Right lobe of liver (tissue), 4 donors: ENCODE results near the gene AFAP1.

Experiments used
- CTCF ChIP-seq, 4 donors: fragments of 200-600 bp in 3 of 4; fragments of 450-650 bp in 1 of 4; IDR thresholded peaks; one replicate each; pipeline versions ENCODE4 v1.5.1 to v1.8.0; 2016 to 2022; ENCODE audit warnings: antibody characterized with exemption in 4 of 4, mild to moderate bottlenecking in 2 of 4
- POLR2A ChIP-seq: fragments of 450-650 bp; IDR thresholded peaks from one replicate; pipeline ENCODE4 v1.6.1; 2017; ENCODE audit warnings: antibody characterized with exemption, mild to moderate bottlenecking
- donor health status: DM: no; HTN: no; CAD: no.
- donor health status: DM: no; HTN: no; CAD: no.
- donor health status: DM: no; HTN: yes; CAD: no.

DNA sequence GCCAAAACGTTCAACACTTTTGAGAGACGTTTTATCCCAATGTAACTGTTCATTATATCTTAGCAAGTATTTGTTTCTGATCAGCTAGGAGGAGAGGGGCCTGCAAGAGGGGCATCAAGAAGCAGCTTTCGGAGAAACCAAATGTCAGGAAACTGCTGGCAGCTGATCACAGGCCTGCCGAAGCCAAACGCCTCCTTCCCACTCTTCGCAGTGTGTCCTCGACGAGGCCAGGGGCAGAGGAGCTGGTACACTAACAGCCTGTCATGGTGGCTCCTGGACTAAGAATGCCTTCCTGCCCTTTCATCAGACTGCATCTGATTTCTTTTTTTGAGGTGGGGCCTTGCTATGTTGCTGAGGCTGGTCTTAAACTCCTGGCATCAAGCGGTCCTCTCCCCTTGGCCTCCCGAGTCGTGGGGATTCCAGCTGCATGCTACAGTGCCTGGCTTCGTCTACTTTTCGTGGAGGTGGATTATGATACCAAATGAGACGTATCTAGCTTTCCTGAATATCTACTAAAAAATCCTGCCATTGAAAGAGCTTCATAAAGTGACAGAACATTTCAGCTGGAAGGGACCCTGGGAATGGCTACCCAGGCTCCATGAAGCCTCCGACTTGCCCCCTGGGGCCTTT, 134.8 kb downstream of the AFAP1 start:
- TF ChIP-seq CTCF (IDR thresholded peaks at IDR 0.05): no peak
- TF ChIP-seq POLR2A: no peak
